ENCODE results near the gene SMG7.

GRCh38 chr1:183576537-183576936 lies 104.2 kb downstream of the SMG7 start:
- TF ChIP-seq POLR2A (IDR thresholded peaks at IDR 0.05; ENCODE audit: low read length): no peak
- TF ChIP-seq MAZ (IDR thresholded peaks at IDR 0.05; ENCODE audit: borderline replicate concordance, low read depth, low read length): no peak
- no peak for TF ChIP-seq EP300 (IDR thresholded peaks at IDR 0.05)
- TF ChIP-seq CTCF (IDR thresholded peaks at IDR 0.05): no peak
- no peak for TF ChIP-seq MAFK (IDR thresholded peaks at IDR 0.05; ENCODE audit: partially characterized antibody)
